Measurements from ENCODE around the gene COL13A1.

The COL13A1 gene

DNA sequence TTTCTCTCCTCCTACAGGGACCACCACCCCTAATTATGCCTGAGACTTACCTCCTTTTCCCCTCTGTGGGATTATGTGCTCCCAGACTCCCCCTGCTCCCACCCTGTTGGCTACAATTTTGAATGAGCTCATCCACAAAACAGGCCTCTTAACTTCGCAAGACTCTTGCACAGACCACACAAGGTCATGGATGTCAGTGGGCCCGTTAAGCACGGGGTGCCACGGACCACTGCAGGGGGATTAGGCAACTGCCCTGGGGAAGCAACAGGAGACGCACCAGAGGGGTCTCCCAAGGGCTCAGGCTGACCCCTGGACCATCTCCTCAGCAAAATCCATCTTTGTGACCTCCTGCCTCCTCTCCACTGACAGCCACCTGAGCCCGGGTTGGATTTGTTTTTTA is 42.1 kb upstream of the COL13A1 start:
- DNase-seq (ENCODE audit: low read depth): no peak
- TF ChIP-seq, protein P1, sequence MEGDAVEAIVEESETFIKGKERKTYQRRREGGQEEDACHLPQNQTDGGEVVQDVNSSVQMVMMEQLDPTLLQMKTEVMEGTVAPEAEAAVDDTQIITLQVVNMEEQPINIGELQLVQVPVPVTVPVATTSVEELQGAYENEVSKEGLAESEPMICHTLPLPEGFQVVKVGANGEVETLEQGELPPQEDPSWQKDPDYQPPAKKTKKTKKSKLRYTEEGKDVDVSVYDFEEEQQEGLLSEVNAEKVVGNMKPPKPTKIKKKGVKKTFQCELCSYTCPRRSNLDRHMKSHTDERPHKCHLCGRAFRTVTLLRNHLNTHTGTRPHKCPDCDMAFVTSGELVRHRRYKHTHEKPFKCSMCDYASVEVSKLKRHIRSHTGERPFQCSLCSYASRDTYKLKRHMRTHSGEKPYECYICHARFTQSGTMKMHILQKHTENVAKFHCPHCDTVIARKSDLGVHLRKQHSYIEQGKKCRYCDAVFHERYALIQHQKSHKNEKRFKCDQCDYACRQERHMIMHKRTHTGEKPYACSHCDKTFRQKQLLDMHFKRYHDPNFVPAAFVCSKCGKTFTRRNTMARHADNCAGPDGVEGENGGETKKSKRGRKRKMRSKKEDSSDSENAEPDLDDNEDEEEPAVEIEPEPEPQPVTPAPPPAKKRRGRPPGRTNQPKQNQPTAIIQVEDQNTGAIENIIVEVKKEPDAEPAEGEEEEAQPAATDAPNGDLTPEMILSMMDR (IDR thresholded peaks at IDR 0.05; ENCODE audit: insufficient read depth, low read depth, low read length, missing control alignments): no peak
- no peak overlapping the region for H3K4me3 ChIP-seq (ENCODE audit: low read depth, low read length)

GRCh38 chr10:69760072-69760471 is 41.6 kb upstream of the COL13A1 start:
- no peak overlapping the region for H3K4me3 ChIP-seq (ENCODE audit: low read depth, low read length)
- TF ChIP-seq, protein P1 (IDR thresholded peaks at IDR 0.05; ENCODE audit: insufficient read depth, low read depth, low read length, missing control alignments): no peak
- no peak for DNase-seq (ENCODE audit: low read depth)

GRCh38 chr10:69761320-69761719 is 40.4 kb upstream of the COL13A1 start:
- H3K4me3 ChIP-seq (ENCODE audit: low read depth, low read length): no peak overlapping the region
- no peak for DNase-seq (ENCODE audit: low read depth)
- TF ChIP-seq, protein P1 (IDR thresholded peaks at IDR 0.05; ENCODE audit: insufficient read depth, low read depth, low read length, missing control alignments): no peak

- no peak for DNase-seq (ENCODE audit: low read depth)
- TF ChIP-seq, protein P1 (IDR thresholded peaks at IDR 0.05; ENCODE audit: insufficient read depth, low read depth, low read length, missing control alignments): no peak
- H3K4me3 ChIP-seq (ENCODE audit: low read depth, low read length): no peak overlapping the region
Observed at GRCh38 chr10:69766161-69766910, 35.4 kb upstream of the COL13A1 start.

- H3K4me3 ChIP-seq (ENCODE audit: low read depth, low read length): no peak overlapping the region
- no peak for DNase-seq (ENCODE audit: low read depth)
- TF ChIP-seq, protein P1 (IDR thresholded peaks at IDR 0.05; ENCODE audit: insufficient read depth, low read depth, low read length, missing control alignments): no peak
Observed at GRCh38 chr10:69767793-69768192, 33.9 kb upstream of the COL13A1 start.

GRCh38 chr10:69768386-69768785 is 33.3 kb upstream of the COL13A1 start:
- TF ChIP-seq, protein P1 (IDR thresholded peaks at IDR 0.05; ENCODE audit: insufficient read depth, low read depth, low read length, missing control alignments): no peak
- H3K4me3 ChIP-seq (ENCODE audit: low read depth, low read length): no peak overlapping the region
- DNase-seq (ENCODE audit: low read depth): no peak

Measured in GM12865 (cell line).